GM18526 (cell line): ENCODE results near the gene BCL7C.

Experiments
- POLR2A ChIP-seq: IDR thresholded peaks from 3 replicates; pipeline ENCODE4 v1.6.1; 2011; ENCODE audit not compliant: insufficient read length; ENCODE audit errors: extremely low read depth

BCL7C gene

DNA sequence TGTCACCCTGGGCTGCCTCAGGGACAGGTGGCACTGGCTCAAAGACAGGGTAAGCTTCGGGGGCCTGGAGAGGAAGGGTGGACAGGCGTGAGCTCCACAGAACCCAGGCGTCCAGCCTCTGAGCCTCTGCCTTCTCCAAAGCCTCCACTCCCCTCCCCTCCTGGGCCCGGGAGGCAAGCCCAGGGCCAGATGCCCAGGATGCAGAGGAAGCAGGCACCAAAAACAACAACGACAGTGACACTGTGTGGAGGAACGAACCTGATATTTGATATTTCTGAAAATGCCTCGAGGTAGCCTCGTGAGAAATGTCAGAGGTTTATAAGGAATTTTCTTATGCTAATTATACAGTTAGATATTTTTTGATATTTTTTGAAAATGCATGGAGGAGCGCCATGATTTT, 6.0 kb downstream of the BCL7C start:
- TF ChIP-seq POLR2A = no peak

DNA sequence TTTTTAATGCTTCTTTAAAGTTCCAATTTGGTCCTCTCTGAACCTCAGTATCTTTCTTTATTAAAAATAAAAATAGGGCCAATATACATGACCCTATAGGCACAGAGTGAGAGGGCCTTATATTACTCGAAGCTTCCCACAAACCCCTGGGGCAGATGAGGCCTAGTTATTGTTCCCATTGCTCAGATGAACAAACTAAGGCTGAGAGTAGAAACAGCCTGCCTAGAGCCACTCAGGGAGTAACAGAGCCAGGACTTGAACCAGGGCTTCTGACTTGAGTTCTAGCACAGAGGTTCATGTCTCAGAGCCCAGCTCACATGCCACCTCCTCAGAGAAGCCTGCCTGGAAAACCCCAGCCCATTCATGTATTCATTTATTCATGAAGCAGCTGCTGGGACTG, 7.7 kb downstream of the BCL7C start:
- no peak for TF ChIP-seq POLR2A

DNA sequence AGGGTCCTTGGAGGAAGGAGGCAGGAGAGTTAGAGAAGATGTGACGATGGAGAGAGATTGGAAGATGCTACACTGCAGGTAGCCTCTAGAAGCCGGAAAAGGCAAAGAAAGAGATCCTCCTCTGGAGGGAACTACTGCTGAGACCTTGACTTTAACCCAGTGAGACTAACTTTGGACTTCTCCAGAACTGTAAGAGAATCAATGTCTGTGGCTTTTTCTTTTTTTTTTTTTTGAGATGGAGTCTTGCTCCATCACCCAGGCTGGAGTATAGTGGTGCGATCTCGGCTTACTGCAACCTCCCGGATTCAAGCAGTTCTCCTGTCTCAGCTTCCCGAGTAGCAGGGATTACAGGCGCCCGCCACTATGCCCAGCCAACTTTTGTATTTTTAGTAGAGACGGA, 8.7 kb downstream of the BCL7C start:
- no peak for TF ChIP-seq POLR2A

DNA sequence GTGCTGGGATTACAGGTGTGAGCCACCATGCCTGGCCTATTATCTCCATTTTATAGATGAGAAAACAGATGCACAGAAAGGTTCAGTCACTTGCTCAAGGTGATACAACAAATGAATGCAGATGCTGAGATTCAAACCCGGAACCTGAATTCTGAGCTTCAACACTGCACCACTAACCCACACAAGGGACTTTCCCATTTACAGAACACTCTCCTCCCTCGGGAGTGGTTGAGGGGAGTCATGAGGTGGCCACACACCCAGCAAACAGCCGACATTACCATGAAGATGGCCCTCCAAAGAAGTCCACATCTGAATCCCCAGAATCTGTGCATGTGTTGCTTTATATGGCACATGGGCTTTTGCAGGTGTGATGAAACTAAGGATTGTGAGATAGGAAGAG, 9.1 kb downstream of the BCL7C start:
- no peak for TF ChIP-seq POLR2A

DNA sequence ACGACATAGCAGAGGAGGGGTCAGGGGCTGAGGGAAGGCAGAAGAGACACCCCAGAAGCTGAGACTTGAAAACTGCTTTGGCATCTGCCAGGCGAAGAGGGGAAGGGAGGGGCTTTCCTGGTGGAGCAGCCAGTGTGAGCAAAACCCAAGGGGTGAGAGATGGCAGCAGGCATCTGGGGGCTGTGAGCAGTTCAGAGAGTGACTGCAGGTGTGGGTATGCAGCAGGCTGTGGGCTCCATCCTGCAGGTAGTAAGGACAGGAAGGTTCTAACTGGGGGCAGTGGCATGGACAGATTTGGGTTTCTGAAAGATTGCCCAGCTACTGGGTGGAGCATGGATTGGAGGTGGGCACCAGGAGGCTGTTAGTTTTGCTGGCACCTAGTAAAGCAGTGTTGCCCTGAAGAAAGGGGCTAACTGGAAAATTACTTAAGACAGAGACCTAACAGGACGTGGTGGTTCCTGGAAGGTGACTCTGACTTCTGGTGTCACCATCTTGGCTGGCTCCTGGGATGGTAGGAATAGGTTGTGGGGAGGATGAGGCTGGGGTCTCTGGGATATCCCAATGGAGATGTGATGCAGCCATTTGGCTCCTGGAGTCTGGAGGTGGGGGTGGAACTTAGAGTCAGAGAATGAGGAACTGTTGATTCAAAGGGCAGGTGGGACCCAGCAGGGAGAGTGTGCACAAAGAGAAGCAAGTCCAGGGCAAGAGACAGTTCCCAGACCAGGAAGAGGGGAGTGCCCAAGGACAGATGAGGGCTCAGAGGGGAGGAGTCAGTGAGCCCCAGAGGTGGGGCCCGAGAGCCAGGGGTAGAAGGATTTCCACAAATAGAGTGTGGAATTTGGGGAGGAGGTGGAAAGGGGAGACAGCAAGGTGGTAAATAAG, 11.2 kb downstream of the BCL7C start:
- TF ChIP-seq POLR2A = no peak

DNA sequence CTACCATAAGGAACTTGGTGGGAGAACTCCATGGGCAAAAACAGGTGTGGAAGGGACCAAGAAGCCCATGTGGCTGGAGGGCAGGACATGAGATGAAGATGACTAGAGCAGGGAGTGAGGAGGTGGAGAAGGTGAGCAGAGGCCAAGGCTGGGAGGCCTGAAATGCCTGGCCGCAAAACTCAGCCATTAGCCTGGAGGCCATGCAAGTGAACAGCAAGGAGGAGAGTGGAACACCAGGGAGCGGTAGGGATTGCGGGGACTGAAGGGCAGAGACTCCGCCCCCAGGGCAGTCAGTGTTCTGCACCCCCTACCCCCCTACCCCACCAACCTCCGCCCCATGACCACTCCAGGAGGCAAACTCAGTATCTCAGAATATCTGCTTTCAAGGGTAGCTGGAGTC, 17.0 kb downstream of the BCL7C start:
- no peak for TF ChIP-seq POLR2A

DNA sequence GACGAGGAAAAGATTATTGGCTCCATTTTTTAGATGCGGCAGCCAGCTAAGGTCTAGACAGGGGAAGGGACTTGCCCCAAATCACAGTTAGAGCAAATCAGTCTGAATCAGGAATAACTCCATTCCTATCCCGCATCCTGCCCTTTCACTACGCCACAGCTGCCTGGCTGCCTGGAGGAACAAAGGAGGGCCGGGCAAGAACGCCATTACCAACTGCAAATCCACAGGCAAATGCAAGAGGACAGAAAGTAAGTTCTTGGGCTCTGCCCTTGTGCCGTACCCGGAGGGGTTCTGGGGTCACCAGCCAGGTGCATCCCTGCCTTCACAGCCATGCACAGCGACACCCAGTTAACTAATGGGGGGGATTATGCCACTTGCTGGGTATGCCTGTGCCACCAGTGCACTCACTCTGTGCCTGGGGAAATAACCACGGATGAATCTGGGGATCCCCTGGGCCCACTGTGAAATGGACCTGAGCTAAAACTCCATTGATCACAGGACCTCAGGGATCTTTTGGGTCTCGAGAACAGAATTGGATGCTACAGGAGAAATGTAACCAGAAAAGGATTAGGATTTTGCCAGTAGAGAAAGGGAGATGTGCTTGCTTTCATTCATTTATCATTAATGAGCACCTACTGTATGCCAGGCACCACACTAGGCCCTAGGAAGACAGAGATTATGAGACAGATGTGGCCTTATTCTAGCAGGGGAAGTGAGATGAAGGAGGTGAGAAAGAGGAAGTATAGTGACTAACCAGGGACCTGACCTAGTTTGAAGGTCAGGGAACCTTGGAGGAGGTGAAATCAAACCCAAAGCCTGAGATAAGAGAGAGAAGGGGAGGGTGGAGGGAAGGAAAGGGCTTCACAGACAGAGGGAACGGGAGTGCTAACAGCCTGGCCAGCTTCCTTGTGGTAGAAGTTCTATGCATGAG, 17.7 kb downstream of the BCL7C start:
- TF ChIP-seq POLR2A = peak; percentile 35

DNA sequence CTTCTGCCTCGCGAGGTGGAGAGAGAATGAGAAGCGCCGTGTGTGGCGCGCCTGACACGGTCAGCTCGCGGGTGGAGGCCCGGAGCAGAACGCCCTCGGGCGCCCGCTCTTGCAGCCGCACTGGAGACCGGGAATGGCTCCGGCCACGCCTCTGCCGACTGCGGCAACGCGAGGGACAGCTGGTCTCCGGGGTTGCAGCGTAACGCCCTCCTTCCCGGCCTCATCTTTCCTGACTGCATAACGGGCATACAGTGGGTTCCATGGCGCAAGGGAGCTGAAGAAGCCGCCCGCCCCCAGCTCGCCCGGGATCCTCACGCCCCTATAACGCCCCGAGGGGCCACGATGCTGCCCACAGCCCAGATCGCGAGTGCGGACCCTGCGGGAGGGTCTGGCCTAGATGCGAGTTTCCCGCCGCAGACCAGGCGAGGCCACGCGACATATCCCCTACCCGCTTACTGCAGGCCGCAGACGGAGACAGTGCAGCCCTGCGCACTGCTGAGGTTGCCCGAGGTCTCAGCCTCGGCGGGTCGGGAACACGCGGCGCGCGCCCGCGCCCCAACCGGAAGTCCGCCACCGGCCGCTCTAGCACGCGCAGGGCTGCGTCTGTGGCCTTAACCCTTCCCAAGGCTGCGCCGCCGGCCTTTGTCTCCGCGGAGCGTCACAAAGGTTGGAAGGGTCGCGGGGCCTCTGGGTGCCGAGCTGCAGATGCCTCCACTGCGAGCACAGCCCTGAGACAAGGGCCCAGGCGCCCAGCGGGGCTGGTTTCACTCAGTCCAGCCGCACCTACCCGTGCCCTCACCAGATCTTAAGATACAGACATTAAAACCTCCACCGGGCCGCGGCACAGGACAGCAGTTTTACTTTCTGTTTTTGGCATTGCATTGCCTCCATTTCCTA, 18.8 kb downstream of the BCL7C start:
- peak; percentile 97 for TF ChIP-seq POLR2A

DNA sequence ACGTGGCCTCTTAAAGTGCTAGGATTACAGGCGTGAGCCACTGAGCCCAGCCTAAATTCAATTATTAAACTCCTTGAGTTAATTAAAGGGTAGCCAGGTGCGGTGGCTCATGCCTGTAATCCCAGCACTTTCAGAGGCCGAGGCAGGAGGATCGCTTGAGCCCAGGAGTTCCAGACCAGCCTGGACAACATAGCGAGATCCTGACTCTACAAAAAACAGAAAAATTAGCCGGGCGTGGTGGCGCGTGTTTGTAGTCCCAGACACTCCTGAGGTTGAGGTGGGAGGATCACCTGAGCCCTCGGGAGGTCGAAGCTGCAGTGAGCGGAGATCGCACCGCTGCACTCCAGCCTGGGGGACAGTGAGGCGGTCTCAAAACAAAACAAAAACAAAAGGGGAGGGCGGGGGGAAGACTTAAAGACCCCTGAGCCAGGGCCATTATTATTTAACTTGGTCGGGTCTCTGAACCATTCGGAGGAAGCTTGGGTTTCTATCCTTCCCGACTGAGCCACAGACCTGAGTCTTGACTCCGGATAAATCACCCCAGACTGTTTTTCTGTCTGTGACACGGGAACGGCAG, 19.5 kb downstream of the BCL7C start:
- no peak for TF ChIP-seq POLR2A

DNA sequence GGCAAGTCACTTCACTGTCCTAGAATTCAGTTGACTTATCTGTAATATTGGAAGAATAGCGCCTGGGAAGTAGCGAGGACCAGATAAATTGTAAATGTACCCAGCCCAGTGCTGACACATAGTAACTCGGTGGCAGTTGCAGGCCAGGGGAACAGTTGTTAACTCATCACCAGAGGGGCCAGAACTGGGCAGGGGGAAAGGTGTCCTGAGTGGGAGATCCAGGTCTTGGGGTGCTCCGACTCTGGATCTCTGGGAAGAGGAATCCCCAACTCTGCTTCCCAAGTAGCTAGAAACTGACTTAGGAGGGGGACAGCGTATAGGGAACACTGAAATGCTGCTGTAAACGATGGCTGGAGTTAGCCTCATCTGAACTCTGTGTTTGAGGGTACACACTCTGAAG, 23.0 kb downstream of the BCL7C start:
- TF ChIP-seq POLR2A = no peak

DNA sequence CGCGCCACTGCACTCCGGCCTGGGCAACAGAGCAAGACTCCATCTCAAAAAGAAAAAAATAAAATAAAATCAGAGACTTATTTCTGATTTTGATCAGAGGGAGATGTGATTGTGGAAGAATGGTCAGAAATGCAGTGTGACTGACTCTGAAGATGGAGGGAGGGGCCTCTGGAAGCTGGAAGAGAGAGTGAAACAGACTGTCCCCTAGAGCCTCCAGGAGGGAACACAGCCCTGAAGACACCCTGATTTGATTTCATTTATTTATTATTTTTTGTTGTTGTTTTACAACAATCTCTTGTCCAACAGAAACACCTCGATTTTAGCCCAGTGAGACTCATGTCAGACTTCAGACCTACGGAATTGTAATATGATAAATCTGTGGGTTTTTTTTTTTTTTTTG, 26.1 kb downstream of the BCL7C start:
- no peak for TF ChIP-seq POLR2A

DNA sequence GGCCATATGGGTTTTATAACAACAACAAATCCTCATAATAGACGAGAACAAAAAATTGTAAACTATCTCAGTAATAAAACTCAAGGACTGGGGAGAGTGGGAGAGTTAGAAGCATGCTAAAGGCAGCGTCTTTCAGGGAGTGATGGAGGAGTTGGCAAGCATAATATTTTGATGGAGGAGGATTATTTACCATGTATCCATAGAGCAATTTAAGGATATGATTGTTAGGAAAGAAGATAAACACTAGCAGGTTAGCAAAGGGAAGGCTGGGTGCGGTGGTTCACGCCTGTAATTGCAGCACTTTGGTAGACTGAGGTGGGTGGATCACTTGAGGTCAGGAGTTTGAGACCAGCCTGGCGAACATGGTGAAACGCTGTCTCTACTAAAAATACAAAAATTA, 27.8 kb downstream of the BCL7C start:
- TF ChIP-seq POLR2A = no peak

DNA sequence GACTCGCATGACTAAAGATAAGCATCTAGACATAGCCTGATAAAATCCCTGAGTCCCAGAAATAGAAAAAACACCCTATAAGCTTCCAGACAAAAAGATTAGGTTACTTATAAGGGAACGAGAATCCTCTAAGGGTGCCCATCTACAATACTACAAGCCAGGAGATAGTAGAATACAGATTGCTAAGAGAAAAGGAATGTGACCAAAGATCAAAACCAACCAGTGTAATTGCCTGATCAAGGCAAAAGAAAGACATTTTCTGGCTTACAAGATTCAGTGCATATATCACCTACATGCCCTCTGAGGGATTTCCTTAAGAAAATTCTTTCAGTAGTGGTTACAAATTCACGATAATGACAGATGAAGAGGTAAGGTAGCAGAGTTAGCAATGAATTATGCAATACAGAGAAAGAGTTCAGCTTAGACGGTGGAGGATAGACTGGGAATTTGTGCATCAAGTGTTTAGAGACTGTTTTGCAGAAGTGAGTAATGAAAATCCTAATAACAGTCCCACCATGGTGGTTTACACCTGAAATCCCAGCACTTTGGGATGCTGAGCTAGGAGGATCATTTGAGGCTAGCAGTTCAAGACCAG, 35.0 kb downstream of the BCL7C start:
- TF ChIP-seq POLR2A = no peak

DNA sequence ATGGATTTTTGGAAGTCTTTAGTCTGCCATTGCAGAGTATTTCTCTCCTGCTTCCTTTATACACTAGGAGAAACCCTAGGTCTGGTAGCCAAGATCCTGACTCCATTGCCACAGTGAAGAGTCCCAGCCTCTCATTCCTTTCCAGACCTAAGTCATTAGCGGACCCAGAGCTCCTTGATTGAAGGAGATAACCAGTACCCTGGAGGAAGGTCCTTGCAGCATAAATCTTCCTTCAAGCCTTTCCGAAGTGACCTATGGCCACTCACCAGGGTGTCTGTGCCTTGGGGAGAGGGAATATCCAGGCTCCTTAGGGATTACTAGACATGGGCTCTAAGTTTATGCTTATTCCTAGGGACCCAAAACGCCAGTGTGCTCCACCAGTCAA, 35.8 kb downstream of the BCL7C start:
- TF ChIP-seq POLR2A = no peak

DNA sequence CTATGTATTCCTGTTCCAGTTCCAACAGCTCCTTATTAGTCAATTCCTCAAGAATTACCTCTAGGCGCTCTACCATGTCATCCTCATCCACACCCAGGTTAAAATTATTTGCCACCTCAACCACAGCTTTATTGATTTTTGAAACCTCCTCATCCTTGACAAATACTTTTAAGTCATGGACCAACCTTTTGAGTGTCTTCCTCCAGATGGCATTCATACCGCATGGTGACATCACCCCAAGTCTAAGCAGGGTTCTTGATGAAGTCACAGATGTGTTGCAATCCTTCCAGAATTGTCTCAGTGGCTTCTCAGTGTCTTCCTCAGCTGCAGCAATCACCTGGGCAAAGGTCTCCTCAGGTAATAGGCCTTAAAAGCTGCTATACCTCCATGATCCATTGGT, 40.1 kb downstream of the BCL7C start:
- no peak for TF ChIP-seq POLR2A

DNA sequence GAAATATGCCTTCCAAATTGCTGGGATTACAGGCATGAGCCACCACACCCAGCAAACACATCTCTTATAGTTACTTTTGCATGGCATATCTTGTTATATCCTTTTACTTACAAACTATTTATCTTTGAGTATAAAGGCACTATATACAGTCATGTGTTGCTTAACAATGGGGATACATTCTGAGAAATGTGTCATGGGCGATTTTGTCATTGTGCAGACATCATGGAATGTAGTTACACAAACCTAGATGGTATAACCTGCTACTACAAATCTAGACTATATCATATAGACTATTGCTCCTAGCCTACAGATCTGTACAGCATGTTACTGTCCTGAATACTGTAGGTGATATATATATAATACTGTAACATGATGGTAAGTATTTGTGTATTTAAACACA, 43.6 kb downstream of the BCL7C start:
- TF ChIP-seq POLR2A = no peak
